ENCODE results near the gene TMC6.
A peak's percentile ranks its signal among the peaks of the same experiment; 100 is the strongest.
"Not testable (repeated sequence)": the region's sequence is repeated elsewhere in the genome, so short reads cannot be mapped to it uniquely, and the experiment has no call there.

TMC6 gene

DNA sequence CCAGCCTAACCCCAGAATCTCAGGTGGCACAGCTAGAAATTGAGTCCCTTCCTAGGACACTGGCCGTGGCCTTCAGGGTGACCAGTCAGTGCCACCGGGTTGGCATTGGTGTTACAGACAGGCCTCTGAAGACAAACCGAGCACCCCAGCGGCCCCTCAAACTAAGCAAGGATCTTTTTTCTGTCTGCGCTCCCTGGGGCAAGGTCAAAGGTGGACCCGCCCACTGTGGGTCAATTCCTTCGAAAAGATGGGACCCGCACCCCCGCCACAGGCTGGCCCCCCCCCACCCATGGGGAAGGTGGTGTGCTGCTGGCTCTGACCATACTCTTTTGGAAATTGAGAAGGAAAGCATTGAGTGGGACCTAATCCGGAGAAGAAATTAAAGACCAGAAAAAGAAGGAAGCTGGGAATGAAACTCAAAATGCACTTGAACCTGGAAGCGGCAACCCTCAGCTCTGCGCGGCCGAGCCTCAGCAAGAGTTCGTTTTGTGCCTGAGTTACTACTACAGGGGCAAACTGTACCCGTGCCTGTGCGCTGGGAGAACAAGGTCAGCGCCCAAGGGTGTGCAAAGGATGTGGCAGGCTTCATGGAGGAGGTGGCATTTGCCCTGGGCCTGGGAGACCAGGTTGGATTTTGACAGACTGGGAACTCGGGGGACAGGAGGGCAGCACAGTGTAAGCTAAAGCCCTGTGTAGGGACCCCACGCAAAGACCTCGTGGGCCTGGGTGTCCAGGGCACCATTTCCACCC lies 20.4 kb downstream of the TMC6 start:
- DNase-seq = no peak

DNA sequence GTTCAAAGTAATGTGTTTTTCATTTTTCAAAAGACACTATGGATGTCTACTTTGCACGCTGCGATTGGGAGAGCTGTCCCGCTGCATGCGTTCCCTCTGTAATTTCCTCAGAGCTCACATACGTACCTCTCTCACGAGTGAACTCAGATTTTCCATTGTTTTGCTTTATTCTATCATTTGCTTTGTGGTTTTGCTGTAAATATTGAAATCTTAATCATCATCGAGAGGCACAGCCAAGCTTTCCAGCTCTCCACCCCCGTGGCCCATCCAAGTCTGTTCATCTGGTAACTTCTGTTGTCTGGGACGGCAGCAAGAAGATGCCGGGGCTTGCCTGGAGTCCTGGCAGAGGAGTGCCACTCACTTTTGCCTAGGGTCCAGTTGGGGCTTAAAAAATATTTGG lies 21.1 kb downstream of the TMC6 start:
- no peak for DNase-seq

DNA sequence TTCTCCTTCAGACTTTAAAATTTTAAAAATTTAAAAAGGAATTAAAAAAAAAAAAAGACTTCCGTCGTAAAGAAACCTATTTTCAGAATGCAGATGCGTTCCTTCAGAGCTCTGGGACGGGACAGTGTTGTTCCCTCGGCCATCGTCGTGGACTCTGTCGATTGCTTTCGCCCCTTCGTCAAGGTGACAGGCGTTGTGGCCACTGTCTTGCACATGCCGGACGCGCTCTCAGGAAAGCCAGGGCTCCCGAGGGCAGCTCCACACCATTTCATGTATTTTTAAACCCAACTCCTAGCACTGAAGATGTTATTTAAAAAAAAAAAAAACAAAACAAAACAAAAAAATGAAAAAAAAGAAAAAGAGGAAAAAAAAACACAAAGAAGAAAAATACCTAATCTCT lies 22.3 kb downstream of the TMC6 start:
- DNase-seq = no peak

DNA sequence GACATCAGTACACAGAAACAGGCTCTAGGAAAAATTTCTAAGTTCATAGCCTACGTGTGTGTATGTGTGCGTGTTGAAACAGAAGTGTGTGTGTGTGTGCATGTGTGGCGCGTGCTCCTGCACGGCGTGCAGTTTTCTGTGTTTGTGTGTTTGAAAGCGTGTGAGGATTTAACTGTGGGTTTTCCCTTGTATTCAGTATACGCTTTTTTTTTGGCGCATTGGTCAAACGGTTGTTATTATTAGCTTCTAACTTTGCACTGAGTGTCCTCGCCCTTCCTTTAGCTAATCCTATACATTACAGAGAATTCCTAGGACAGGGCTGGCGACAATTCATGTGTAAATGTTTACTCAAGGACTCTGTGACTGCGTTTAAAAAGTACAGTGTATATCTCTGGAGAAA lies 23.0 kb downstream of the TMC6 start:
- DNase-seq = no peak

DNA sequence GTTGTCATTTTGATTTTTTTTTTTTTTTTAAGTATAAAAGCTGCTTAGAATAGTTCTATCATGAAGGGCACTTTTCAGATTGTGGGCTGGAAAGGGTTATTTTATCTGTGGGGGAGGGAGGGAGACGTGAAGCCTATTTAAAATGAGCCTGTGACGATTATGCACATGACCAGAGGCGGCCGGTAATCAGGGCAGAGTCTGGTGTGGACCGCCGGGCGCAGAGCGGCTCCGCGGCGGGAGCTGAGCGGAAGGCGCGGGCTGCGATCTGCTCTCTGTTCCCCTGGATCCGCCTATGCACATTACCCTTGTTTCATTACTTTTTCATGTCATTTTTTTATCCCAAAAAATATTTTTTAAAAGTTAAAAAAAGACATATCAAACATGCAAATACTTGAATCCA lies 23.5 kb downstream of the TMC6 start:
- no peak for DNase-seq

DNA sequence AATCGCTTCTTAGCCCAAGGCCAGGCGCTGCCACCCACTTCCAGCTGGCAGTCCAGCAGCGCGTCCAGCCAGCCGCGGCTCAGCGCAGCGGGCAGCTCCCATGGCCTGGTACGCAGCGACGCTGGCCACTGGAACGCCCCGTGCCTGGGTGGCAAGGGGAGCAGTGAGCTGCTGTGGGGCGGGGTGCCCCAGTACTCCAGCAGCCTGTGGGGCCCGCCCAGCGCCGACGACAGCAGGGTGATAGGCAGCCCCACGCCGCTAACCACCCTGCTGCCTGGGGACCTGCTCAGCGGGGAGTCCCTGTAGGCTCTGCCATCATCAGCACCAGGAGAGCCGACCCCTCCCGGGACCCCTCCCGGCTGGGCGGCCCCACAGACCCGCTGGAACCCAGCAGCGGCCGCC lies 24.0 kb downstream of the TMC6 start:
- DNase-seq = no peak

GRCh38 chr17:78103311-78103710 lies 25.2 kb downstream of the TMC6 start:
- no peak for DNase-seq

- DNase-seq = no peak
Measured at GRCh38 chr17:78101542-78101941, 27.0 kb downstream of the TMC6 start.

DNA sequence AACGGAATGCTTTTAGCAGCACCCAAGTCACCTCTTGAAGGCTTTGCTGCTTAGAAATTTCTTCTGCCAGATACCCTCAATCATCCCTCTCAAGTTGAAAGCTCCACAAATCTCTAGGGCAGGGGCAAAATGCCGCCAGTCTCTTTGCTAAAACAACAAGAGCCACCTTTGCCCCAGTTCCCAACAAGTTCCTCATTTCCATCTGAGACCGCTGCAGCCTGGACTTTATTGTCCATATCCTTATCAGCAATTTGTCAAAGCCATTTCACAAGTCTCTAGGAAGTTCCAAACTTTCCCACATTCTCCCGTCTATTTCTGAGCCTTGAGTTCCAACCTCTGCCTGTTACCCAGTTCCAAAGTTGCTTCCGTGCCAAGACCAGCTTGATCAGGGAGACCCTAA lies 27.4 kb downstream of the TMC6 start:
- no peak for DNase-seq

DNA sequence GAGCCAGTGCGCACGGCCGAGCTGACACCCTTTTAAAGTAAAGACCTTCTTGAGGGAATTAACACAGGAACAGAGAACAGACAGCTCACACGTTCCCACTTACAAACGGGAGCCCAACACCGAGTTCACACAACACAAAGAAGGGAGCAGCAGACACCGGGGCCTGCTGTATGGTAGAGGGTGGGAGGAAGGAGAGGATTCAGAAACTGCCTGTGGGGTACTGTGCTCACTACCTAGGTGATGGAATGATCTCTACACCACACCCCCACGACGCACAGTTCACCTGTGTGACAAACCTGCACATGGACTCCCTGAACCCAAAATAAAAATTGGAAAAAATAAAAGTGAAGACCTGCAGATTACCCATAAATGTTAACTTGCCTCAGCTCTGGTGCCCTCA lies 32.5 kb downstream of the TMC6 start:
- DNase-seq = no peak

GRCh38 chr17:78095035-78095434 lies 33.5 kb downstream of the TMC6 start:
- DNase-seq = no peak

GRCh38 chr17:78092794-78093324 lies 35.7 kb downstream of the TMC6 start:
- DNase-seq = no peak

GRCh38 chr17:78089576-78090281 lies 38.8 kb downstream of the TMC6 start:
- DNase-seq = no peak

- DNase-seq = no peak
Measured at GRCh38 chr17:78088529-78088928, 40.0 kb downstream of the TMC6 start.

DNA sequence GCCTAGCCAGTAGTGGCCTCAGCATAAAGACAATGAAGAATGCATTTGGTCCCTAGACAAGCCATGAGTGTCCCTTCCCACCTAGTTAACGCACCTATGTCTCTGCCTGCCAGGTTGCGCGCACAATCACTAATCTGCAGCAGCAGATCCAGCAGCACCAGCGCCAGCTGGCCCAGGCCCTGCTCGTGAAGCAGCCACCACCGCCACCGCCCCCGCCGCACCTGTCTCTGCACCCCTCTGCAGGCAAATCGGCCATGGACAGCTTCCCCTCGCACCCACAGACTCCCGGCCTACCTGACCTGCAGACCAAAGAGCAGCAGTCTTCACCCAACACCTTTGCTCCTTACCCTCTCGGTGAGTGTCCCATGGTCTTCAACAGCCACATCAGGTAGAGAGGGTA lies 41.8 kb downstream of the TMC6 start:
- DNase-seq = no peak

DNA sequence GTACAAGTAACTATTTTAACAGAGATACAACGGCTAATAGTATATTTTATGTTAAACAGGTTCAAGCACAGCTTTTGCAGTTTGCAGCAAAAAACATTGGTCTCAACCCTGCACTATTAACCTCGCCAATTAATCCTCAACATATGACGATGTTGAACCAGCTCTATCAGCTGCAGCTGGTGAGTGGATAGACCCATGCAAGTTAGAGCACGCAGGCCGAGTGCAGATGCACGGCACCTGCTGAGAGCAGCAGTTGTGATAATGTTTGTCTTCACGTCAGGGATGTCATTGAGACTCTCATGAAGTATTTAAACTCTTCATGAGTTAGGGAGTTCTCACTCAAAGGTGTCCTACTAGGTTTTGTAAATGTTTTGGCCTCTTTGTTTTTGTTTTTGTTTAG lies 45.6 kb downstream of the TMC6 start:
- peak; percentile 9 for DNase-seq

DNA sequence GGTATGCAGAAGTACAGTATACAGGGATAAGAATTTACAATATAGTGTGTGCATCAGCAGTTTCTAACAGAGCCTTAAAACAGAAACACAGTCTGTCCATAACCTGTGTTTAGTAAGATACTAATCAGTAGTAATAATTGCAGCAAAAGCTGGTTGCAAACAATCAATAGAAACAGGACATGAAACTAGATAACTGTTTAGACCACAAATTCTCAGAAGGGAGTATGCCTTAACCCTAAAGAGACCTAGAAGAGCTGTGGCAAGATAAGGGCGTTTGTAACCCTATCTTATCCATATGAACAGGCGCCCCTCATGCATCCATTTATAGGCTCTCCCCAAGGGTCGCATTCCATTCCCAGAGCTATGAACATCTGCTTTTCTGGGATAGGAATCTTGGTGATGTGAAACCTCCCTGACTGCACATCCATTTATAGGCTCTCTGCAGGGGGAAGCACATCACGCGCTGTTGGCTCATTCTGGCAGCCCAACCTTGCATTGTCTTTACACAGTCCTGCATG lies 46.1 kb downstream of the TMC6 start:
- not testable (repeated sequence) for DNase-seq

DNA sequence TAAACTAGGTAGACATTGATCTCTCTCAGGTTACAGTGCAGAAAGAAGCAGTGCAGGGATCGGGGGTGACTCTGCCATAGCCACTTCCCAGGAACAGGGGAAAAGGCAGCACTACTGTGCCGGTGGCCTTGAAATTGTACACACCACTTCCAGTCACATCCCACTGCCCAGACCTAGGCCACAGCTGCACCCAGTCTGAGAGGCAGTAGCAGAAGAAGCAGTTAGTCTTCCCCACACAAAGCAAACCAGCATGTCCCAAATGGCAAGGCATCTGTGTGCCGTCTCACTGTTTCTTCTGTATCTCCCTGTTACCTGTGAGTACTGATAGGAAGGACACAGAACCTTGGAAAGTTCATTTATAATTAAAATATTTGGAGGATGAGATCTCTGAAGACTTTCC lies 47.0 kb downstream of the TMC6 start:
- no peak for DNase-seq

DNA sequence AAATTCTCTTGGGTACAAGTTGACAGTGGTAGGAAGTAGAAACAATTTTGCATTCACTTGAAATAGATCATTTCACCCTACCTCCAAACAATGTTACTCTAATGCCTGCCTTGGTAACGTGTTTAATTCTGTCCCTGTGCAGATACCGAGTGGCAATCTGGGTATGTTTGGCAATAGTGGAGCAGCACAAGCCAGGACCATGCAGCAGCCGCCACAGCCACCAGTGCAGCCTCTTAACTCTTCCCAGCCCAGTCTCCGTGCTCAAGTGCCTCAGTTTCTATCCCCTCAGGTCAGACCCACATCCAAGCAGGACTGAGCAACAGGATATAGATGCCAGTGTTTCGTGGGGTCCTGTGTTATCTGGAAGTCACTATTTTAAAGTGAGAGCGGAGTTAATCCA lies 49.3 kb downstream of the TMC6 start:
- no peak for DNase-seq

GRCh38 chr17:78075545-78075944 lies 53.0 kb downstream of the TMC6 start:
- DNase-seq = no peak

- no peak for DNase-seq
Measured at GRCh38 chr17:78075011-78075410, 53.5 kb downstream of the TMC6 start.

GRCh38 chr17:78072961-78073360 lies 55.6 kb downstream of the TMC6 start:
- no peak for DNase-seq

GRCh38 chr17:78069695-78070094 lies 58.9 kb downstream of the TMC6 start:
- no peak for DNase-seq

GRCh38 chr17:78066976-78067375 lies 61.6 kb downstream of the TMC6 start:
- DNase-seq = not testable (repeated sequence)
